Right lobe of liver (tissue), 4 donors: ENCODE results near the gene INPP4A.

ENCODE experiments used
- CTCF ChIP-seq, 4 donors: fragments of 200-600 bp in 3 of 4; fragments of 450-650 bp in 1 of 4; IDR thresholded peaks; one replicate each; pipeline versions ENCODE4 v1.5.1 to v1.8.0; 2016 to 2022; ENCODE audit warnings: antibody characterized with exemption in 4 of 4, mild to moderate bottlenecking in 2 of 4
- POLR2A ChIP-seq: fragments of 450-650 bp; IDR thresholded peaks from one replicate; pipeline ENCODE4 v1.6.1; 2017; ENCODE audit warnings: antibody characterized with exemption, mild to moderate bottlenecking
- donor health status: DM: no; HTN: no; CAD: no.
- donor health status: DM: no; HTN: no; CAD: no.
- donor health status: DM: no; HTN: yes; CAD: no.

GRCh38 chr2:98494699-98495098 lies 50.0 kb downstream of the INPP4A start:
- TF ChIP-seq CTCF (IDR thresholded peaks at IDR 0.05) (no peak), POLR2A (no peak)
